GM12891 (cell line): ENCODE measurements around the gene SMIM9.

Experiments
- DNase-seq: peaks from one replicate; pipeline ENCODE4 v3.0.0; 2011; ENCODE audit warnings: low spot score; ENCODE audit not compliant: insufficient read length
- FAIRE-seq: peaks from 2 replicates; lab custom pipeline; 2011; peaks lifted over from hg19 to GRCh38; lab: Jason Lieb, UNC
- PAX5 ChIP-seq: IDR thresholded peaks from 2 replicates; pipeline ENCODE4 v1.6.1; 2011; ENCODE audit warnings: low read length, moderate library complexity, mild to moderate bottlenecking; ENCODE audit not compliant: insufficient read depth, severe bottlenecking
- POLR2A ChIP-seq: IDR thresholded peaks from 2 replicates; pipeline ENCODE4 v1.6.1; 2011; ENCODE audit warnings: low read depth, low read length, control low read depth
- POLR2AphosphoS5 ChIP-seq: IDR thresholded peaks from 2 replicates; pipeline ENCODE4 v1.6.1; 2011; ENCODE audit warnings: low read depth, low read length, control low read depth
- POU2F2 ChIP-seq: IDR thresholded peaks from 2 replicates; pipeline ENCODE4 v1.6.1; 2011; ENCODE audit warnings: low read depth, mild to moderate bottlenecking, control low read depth, low read length, moderate library complexity
- SPI1 ChIP-seq: IDR thresholded peaks from 2 replicates; pipeline ENCODE4 v1.6.1; 2011; ENCODE audit warnings: low read depth, low read length, control low read depth
- TAF1 ChIP-seq: IDR thresholded peaks from 2 replicates; pipeline ENCODE4 v1.6.1; 2011; ENCODE audit warnings: low read depth, low read length, control low read depth

The SMIM9 gene

GRCh38 chrX:154785716-154786115 lies 48.7 kb downstream of the SMIM9 start:
- DNase-seq: no peak
- no peak for TF ChIP-seq POU2F2
- no peak for TF ChIP-seq PAX5
- TF ChIP-seq POLR2A: no peak
- no peak for TF ChIP-seq TAF1
- TF ChIP-seq POLR2AphosphoS5: no peak
- no peak for TF ChIP-seq SPI1
- FAIRE-seq: no peak

- FAIRE-seq (no peak), DNase-seq (no peak)
- TF ChIP-seq POLR2AphosphoS5 (no peak), SPI1 (0 out of 2 replicates have a peak, but pooled peaks have one; percentile 12), PAX5 (no peak), POLR2A (no peak), TAF1 (no peak), POU2F2 (no peak)
Measured at GRCh38 chrX:154784149-154784995, 50.1 kb downstream of the SMIM9 start.

GRCh38 chrX:154780968-154781367 lies 53.5 kb downstream of the SMIM9 start:
- TF ChIP-seq TAF1 (no peak), PAX5 (no peak), POLR2AphosphoS5 (no peak), POU2F2 (no peak), POLR2A (no peak), SPI1 (no peak)
- DNase-seq (no peak), FAIRE-seq (no peak)

- DNase-seq (no peak), FAIRE-seq (no peak)
- TF ChIP-seq SPI1: no peak
- no peak for TF ChIP-seq POLR2AphosphoS5
- TF ChIP-seq POU2F2: no peak
- TF ChIP-seq PAX5: no peak
- TF ChIP-seq TAF1: no peak
- no peak for TF ChIP-seq POLR2A
Measured at GRCh38 chrX:154779261-154779660, 55.2 kb downstream of the SMIM9 start.

- FAIRE-seq (no peak), DNase-seq (no peak)
- TF ChIP-seq PAX5 (no peak), POLR2AphosphoS5 (no peak)
Measured at GRCh38 chrX:154776753-154777152, 57.7 kb downstream of the SMIM9 start.

- DNase-seq (no peak), FAIRE-seq (peak; percentile 5)
- no peak for TF ChIP-seq POLR2A
- 0 out of 2 replicates have a peak, but pooled peaks have one; percentile 11 for TF ChIP-seq POLR2AphosphoS5
Measured at GRCh38 chrX:154775419-154776349, 58.8 kb downstream of the SMIM9 start.

- no peak for TF ChIP-seq TAF1
- no peak for TF ChIP-seq PAX5
- no peak for TF ChIP-seq POLR2AphosphoS5
- TF ChIP-seq SPI1: no peak
- no peak for TF ChIP-seq POLR2A
- no peak for TF ChIP-seq POU2F2
- DNase-seq (no peak), FAIRE-seq (no peak)
Measured at GRCh38 chrX:154774622-154775021, 59.8 kb downstream of the SMIM9 start.
